Panc1 (cell line): ENCODE measurements around the gene HOMER2.

ENCODE experiments used
- CTCF ChIP-seq: fragments of 450-650 bp; IDR thresholded peaks from 2 replicates; pipeline ENCODE4 v1.5.1; 2017; ENCODE audit warnings: mild to moderate bottlenecking
- POLR2AphosphoS5 ChIP-seq: IDR thresholded peaks from 2 replicates; pipeline ENCODE4 v1.6.1; 2012; ENCODE audit warnings: mild to moderate bottlenecking, low read depth, low read length, moderate library complexity
- SIN3A ChIP-seq: IDR thresholded peaks from 2 replicates; pipeline ENCODE4 v1.6.1; 2012; ENCODE audit warnings: low read depth, mild to moderate bottlenecking, low read length, moderate library complexity, borderline replicate concordance; ENCODE audit not compliant: insufficient read depth

- TF ChIP-seq CTCF (no peak), POLR2AphosphoS5 (no peak), SIN3A (no peak)
Measured at GRCh38 chr15:82935382-82935781, 17.1 kb downstream of the HOMER2 start.
